Measurements from ENCODE around the gene CD320.
"Not testable (repeated sequence)": the region's sequence is repeated elsewhere in the genome, so short reads cannot be mapped to it uniquely, and the experiment has no call there.

Gene CD320

DNA sequence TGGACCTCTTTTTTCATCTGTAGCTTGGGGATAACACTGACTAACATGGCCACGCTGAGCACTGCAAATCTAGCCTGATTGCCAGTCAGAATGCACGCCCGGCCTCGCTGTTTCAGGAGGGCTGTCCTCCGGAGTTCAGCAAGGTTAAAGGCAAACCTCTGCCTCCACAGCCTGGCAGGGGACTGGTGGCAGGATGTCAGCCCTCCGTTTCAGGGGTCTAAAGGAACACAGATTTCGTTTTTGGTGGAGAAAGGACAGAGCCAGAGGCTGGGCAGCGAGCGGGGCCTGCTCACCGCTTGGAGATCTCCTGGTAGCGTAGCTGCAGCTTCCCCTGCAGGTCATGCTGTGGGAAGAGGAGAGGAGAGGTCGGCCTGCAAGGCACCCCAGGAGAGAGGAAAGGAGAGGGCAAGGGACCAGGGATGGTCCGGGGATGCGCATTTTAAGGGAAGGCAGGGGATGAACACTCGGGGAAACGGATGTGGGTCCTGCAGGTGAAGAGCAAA lies 12.5 kb upstream of the CD320 start:
- ChIA-PET POLR2A (interaction anchor here (0.7 to 2.3 kb wide), 4 partner anchors 9 to 70 kb away, joined by 3 to 10 read pairs (median 4); partner anchors contain the start of gene RAB11B), CTCF (interaction anchor here (0.6 to 2.1 kb wide), 6 partner anchors 9 to 259 kb away, joined by 3 to 10 read pairs (median 4); no protein-coding TSS in a partner anchor)
- TF ChIP-seq, protein P1, sequence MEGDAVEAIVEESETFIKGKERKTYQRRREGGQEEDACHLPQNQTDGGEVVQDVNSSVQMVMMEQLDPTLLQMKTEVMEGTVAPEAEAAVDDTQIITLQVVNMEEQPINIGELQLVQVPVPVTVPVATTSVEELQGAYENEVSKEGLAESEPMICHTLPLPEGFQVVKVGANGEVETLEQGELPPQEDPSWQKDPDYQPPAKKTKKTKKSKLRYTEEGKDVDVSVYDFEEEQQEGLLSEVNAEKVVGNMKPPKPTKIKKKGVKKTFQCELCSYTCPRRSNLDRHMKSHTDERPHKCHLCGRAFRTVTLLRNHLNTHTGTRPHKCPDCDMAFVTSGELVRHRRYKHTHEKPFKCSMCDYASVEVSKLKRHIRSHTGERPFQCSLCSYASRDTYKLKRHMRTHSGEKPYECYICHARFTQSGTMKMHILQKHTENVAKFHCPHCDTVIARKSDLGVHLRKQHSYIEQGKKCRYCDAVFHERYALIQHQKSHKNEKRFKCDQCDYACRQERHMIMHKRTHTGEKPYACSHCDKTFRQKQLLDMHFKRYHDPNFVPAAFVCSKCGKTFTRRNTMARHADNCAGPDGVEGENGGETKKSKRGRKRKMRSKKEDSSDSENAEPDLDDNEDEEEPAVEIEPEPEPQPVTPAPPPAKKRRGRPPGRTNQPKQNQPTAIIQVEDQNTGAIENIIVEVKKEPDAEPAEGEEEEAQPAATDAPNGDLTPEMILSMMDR (IDR thresholded peaks at IDR 0.05; ENCODE audit: insufficient read depth, low read length, missing control alignments): no peak
- H3K4me3 ChIP-seq (ENCODE audit: low read depth, low read length): peak overlapping the region; percentile 99
- no peak for DNase-seq (ENCODE audit: low read depth, low spot score)

DNA sequence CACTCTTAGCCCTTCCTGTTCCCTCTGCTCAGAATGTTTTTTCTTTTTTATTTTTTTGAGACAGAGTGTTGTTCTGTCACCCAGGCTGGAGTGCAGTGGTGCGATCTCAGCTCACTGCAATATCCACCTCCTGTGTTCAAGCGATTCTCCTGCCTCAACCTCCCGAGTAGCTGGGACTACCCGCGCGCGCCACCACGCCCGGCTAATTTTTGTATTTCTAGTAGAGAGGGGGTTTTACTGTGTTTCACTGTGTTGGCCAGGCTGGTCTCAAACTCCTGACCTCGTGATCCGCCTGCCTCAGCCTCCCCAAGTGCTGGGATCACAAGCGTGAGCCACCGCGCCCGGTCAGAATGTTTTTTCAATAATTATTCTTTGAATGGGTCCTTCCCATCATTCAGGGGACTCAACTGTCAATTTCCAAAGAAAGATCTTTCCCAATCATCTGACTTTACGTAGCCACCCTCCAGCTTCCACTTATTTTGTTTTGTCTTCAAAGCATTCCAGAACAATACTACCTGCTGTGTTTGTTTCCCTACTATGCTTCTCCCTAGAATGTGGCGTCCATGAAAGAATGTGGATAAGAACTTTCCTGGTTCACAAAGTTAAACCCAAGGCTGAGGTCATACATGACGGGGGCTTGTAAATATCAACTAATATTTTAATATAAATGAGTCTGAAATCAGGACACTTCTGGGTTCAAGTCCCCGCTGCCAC lies 11.8 kb upstream of the CD320 start:
- POLR2A ChIA-PET: no interaction called here

DNA sequence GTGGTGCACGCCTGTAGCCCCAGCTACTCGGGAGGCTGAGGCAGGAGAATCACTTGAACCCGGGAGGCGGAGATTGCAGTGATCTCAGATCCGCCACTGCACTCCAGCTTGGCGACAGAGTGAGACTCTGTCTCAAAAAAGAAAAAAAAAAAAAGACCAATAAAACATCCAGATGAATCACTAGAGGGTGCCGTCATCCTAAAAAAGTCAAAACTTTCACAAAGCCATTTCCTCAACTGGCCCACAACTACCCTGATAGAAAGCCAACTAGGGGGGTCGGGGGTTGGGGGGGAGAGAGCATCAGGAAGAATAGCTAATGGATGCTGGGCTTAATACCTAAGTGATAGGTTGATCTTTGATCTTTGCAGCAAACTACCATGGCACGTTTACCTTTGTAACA lies 10.7 kb upstream of the CD320 start:
- CTCF ChIA-PET: interaction anchor here (0.9 to 1.5 kb wide), 2 partner anchors 187 to 259 kb away, joined by 3 read pairs; no protein-coding TSS in a partner anchor
- POLR2A ChIA-PET: interaction anchor here (0.7 kb wide), 1 partner anchor 35 kb away, joined by 5 read pairs; no protein-coding TSS in a partner anchor
- H3K4me3 ChIP-seq (ENCODE audit: low read depth, low read length); DNase-seq (ENCODE audit: low read depth, low spot score): not testable (repeated sequence)

More for the DNA sequence above, 11.8 kb upstream of the CD320 start:
- CTCF ChIA-PET: interaction anchor here (0.9 to 2.1 kb wide), 6 partner anchors 9 to 259 kb away, joined by 3 to 10 read pairs (median 4); no protein-coding TSS in a partner anchor
- peak overlapping the region; percentile 99 for H3K4me3 ChIP-seq (ENCODE audit: low read depth, low read length)
- no peak for DNase-seq (ENCODE audit: low read depth, low spot score)
- TF ChIP-seq, protein P1 (IDR thresholded peaks at IDR 0.05; ENCODE audit: insufficient read depth, low read length, missing control alignments): no peak

DNA sequence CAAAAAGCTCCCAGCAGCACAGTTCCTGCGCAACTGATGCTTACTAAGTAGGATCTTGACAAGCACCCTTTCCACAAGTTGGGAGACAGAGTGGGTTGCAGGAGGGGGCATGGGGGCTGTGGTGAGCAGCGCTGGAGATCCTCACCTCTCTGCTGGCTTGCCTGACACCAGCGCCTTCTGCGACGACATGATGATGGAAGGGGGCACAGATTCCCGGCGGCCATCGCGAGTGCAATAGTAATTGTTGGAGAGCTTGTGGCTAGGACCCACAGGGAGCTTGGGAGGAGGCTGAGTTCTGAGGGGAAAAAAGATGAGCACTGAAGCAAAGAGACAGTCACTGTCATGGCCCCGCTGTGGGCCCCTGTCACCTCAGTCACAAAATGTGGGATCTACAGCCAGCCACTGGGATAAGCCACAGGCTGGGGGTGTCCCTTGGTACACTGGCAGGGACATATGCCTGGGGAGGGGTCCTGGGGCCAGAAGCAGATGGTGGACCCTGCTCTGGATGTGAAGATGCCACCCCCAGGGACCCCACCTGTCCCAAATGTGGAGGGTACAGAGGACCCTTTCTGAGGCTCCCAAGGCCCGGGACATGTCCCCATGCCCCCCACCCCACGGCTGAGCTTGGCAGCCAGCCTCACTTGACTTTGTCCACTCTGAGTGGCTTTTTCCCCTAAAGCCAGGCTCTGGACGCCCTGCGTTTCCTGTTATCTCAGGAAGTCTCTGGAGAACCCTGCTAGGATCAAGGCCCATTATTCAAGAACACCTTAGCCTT lies 8.4 kb upstream of the CD320 start:
- no peak overlapping the region for H3K4me3 ChIP-seq (ENCODE audit: low read depth, low read length)
- DNase-seq (ENCODE audit: low read depth, low spot score): no peak
- CTCF ChIA-PET: interaction anchor here (1.2 to 1.4 kb wide), 2 partner anchors 262 to 265 kb away, joined by 3 to 4 read pairs; no protein-coding TSS in a partner anchor
- TF ChIP-seq, protein P1 (IDR thresholded peaks at IDR 0.05; ENCODE audit: insufficient read depth, low read length, missing control alignments): no peak
- POLR2A ChIA-PET: interaction anchor here (0.6 kb wide), 1 partner anchor 99 kb away, joined by 3 read pairs; no protein-coding TSS in a partner anchor

DNA sequence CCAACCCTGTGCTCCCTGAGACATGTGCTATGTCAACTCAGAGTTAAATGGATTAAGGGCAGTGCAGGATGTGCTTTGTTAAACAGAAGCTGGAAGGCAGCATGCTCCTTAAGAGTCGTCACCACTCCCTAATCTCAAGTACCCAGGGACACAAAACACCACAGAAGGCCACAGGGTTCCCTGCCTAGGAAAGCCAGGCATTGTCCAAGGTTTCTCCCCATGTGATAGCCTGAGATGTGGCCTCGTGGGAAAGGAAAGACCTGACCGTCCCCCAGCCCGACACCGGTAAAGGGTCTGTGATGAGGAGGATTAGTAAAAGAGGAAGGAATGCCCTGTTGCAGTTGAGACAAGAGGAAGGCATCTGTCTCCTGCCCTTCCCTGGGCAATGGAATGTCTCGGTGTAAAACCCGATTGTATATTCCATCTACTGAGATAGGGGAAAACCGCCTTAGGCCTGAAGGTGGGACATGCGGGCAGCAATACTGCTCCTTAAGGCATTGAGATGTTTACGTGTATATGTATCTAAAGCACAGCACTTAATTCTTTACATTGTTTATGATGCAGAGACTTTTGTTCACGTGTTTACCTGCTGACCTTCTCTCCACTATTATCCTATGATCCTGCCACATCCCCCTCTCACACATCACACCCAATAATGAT lies 7.0 kb upstream of the CD320 start:
- H3K4me3 ChIP-seq (ENCODE audit: low read depth, low read length); DNase-seq (ENCODE audit: low read depth, low spot score); POLR2A ChIA-PET; CTCF ChIA-PET: not testable (repeated sequence)

DNA sequence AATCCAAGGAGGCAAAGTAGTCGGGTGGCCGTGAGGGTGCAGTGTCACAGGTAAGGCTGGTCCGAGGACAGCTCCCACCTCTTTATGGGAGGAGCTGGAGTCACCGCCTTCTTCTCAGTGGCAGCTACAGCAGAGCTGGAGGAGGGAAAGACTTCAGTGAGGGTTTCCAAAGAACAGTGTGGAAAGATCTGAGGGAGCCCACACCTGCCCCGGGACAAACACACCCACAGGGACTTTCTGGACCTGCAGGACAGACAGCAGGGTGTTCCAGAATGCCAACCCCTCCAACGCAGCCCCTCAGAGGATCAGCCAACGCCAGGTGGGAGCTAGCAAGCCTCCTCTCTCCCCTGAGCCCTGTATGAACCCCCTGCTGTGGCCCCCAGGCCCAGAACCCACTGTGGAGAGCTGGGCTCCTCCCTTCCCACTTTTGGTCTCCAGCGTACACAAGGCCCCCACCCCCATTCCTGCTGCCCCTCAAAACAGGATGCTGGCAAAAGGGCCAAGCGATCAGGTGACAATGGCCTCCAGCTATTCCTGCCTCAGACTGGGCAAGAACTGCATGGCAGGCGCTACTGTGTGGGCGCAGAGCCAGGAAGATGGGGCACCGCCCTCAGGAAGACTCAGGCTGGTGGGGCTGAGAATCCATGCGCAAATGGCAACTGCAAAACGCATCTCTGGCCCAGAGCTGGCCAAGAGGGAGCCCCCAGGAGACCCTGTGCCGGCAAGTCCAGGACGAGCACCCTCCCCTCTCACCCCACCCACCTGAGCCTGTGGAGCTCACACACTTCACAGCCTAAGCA lies 3.5 kb upstream of the CD320 start:
- DNase-seq (ENCODE audit: low read depth, low spot score): no peak
- TF ChIP-seq, protein P1 (IDR thresholded peaks at IDR 0.05; ENCODE audit: insufficient read depth, low read length, missing control alignments): no peak
- ChIA-PET CTCF (interaction anchor here (0.6 to 1.5 kb wide), 2 partner anchors 9 to 45 kb away, joined by 3 to 5 read pairs; partner anchors contain the start of genes NDUFA7 and RPS28), POLR2A (interaction anchor here (0.5 to 0.7 kb wide), 2 partner anchors 10 to 305 kb away, joined by 3 read pairs; partner anchors contain the start of genes NDUFA7 and RPS28)
- H3K4me3 ChIP-seq (ENCODE audit: low read depth, low read length): no peak overlapping the region
